ENCODE measurements around the gene OR10D3. TPM values are rescaled to one million over a fixed set of nuclear protein-coding genes. Genes with fewer than 3 reads are reported as not detected.
"Not testable (repeated sequence)": the region's sequence is repeated elsewhere in the genome, so short reads cannot be mapped to it uniquely, and the experiment has no call there.

The OR10D3 gene
- total RNA-seq, 1 experiment from 2014 or later = not detected

GRCh38 chr11:124167826-124168231 is 15.3 kb upstream of the OR10D3 start:
- H3K4me3 Mint-ChIP-seq (ENCODE audit: low read depth, unreplicated experiment) = no peak overlapping the region
- CTCF ChIA-PET = no interaction called here
- no peak overlapping the region for H3K27ac Mint-ChIP-seq (ENCODE audit: unreplicated experiment)
- no TSS peak for BruUV-seq (replicated peaks)
- DNase-seq = no peak
- TF ChIP-seq CTCF (IDR thresholded peaks at IDR 0.05; ENCODE audit: unreplicated experiment) = no peak
- intact Hi-C loops (cut with micrococcal nuclease; ENCODE audit: unreplicated experiment) = no loop called here
- H3K36me3 Mint-ChIP-seq (ENCODE audit: insufficient read depth, unreplicated experiment) = no peaks in the 10 kb centered on the region
- H3K27me3 Mint-ChIP-seq (ENCODE audit: unreplicated experiment) = no peaks in the 10 kb centered on the region
- no peaks in the 10 kb centered on the region for H3K9me3 Mint-ChIP-seq (ENCODE audit: low read depth, unreplicated experiment)
- H3K4me1 Mint-ChIP-seq (ENCODE audit: low read depth, unreplicated experiment) = no peaks in the 10 kb centered on the region

GRCh38 chr11:124168796-124169195 is 14.3 kb upstream of the OR10D3 start:
- H3K9me3 Mint-ChIP-seq (ENCODE audit: low read depth, unreplicated experiment) = no peaks in the 10 kb centered on the region
- CTCF ChIA-PET = no interaction called here
- H3K36me3 Mint-ChIP-seq (ENCODE audit: insufficient read depth, unreplicated experiment) = no peaks in the 10 kb centered on the region
- intact Hi-C loops (cut with micrococcal nuclease; ENCODE audit: unreplicated experiment) = no loop called here
- H3K4me1 Mint-ChIP-seq (ENCODE audit: low read depth, unreplicated experiment) = no peaks in the 10 kb centered on the region
- no peak overlapping the region for H3K4me3 Mint-ChIP-seq (ENCODE audit: low read depth, unreplicated experiment)
- no TSS peak for BruUV-seq (replicated peaks)
- H3K27me3 Mint-ChIP-seq (ENCODE audit: unreplicated experiment) = no peaks in the 10 kb centered on the region
- no peak for TF ChIP-seq CTCF (IDR thresholded peaks at IDR 0.05; ENCODE audit: unreplicated experiment)
- DNase-seq = no peak
- H3K27ac Mint-ChIP-seq (ENCODE audit: unreplicated experiment) = no peak overlapping the region

GRCh38 chr11:124170315-124170714 is 12.8 kb upstream of the OR10D3 start:
- H3K4me1 Mint-ChIP-seq (ENCODE audit: low read depth, unreplicated experiment); H3K4me3 Mint-ChIP-seq (ENCODE audit: low read depth, unreplicated experiment); BruUV-seq (replicated peaks); CTCF ChIA-PET; intact Hi-C loops (cut with micrococcal nuclease; ENCODE audit: unreplicated experiment); DNase-seq; H3K27me3 Mint-ChIP-seq (ENCODE audit: unreplicated experiment); H3K36me3 Mint-ChIP-seq (ENCODE audit: insufficient read depth, unreplicated experiment); H3K9me3 Mint-ChIP-seq (ENCODE audit: low read depth, unreplicated experiment); H3K27ac Mint-ChIP-seq (ENCODE audit: unreplicated experiment): not testable (repeated sequence)

GRCh38 chr11:124170801-124171586 is 12.2 kb upstream of the OR10D3 start:
- Mint-ChIP-seq H3K9me3 (ENCODE audit: low read depth, unreplicated experiment) (no peaks in the 10 kb centered on the region), H3K27ac (ENCODE audit: unreplicated experiment) (no peak overlapping the region), H3K4me3 (ENCODE audit: low read depth, unreplicated experiment) (no peak overlapping the region), H3K36me3 (ENCODE audit: insufficient read depth, unreplicated experiment) (no peaks in the 10 kb centered on the region), H3K27me3 (ENCODE audit: unreplicated experiment) (no peaks in the 10 kb centered on the region), H3K4me1 (ENCODE audit: low read depth, unreplicated experiment) (no peaks in the 10 kb centered on the region)
- CTCF ChIA-PET = no interaction called here
- DNase-seq = no peak
- intact Hi-C loops (cut with micrococcal nuclease; ENCODE audit: unreplicated experiment) = no loop called here
- no TSS peak for BruUV-seq (replicated peaks)
- no peak for TF ChIP-seq CTCF (IDR thresholded peaks at IDR 0.05; ENCODE audit: unreplicated experiment)

- Mint-ChIP-seq H3K4me3 (ENCODE audit: low read depth, unreplicated experiment) (no peak overlapping the region), H3K27ac (ENCODE audit: unreplicated experiment) (no peak overlapping the region), H3K4me1 (ENCODE audit: low read depth, unreplicated experiment) (no peaks in the 10 kb centered on the region), H3K27me3 (ENCODE audit: unreplicated experiment) (no peaks in the 10 kb centered on the region), H3K36me3 (ENCODE audit: insufficient read depth, unreplicated experiment) (no peaks in the 10 kb centered on the region), H3K9me3 (ENCODE audit: low read depth, unreplicated experiment) (no peaks in the 10 kb centered on the region)
- no peak for DNase-seq
- intact Hi-C loops (cut with micrococcal nuclease; ENCODE audit: unreplicated experiment) = no loop called here
- BruUV-seq (replicated peaks) = no TSS peak
- CTCF ChIA-PET = no interaction called here
- TF ChIP-seq CTCF (IDR thresholded peaks at IDR 0.05; ENCODE audit: unreplicated experiment) = no peak
Measured at GRCh38 chr11:124172101-124172500, 11.0 kb upstream of the OR10D3 start.

Data from Calu3 (cell line).